ENCODE data around the gene MGMT. TPM values are rescaled to one million over a fixed set of nuclear protein-coding genes. Genes with fewer than 3 reads are reported as not detected.

Gene MGMT
- total and polyA plus RNA-seq, 4 donors, result 9.9 to 39.6 (median 23.2) TPM

GRCh38 chr10:129599160-129599559 lies 132.1 kb downstream of the MGMT start:
- DNase-seq (no peak), ATAC-seq (ENCODE audit: insufficient read depth, low FRiP score) (no peak)
- H3K27ac ChIP-seq (ENCODE audit: low read depth in 1 of 2, low read length in 1 of 2), result no peak overlapping the region
- peaks cover 0 to 8% (median under 1%) of the 10 kb centered on the region in 4 donors for H3K36me3 ChIP-seq (ENCODE audit: control insufficient read depth in 4 of 4, insufficient read depth in 4 of 4, low read length in 4 of 4)
- TF ChIP-seq CTCF (IDR thresholded peaks at IDR 0.05; ENCODE audit: control extremely low read depth, extremely low read depth), result no peak
- peaks cover 0 to 3% (median 0%) of the 10 kb centered on the region in 4 donors for H3K9me3 ChIP-seq (ENCODE audit: control insufficient read depth in 4 of 4, insufficient read depth in 3 of 4, low read length in 3 of 4)
- 95 to 97% methylated on average over 5 of the region's 5 CpGs for WGBS, 2 donors
- H3K9ac ChIP-seq (ENCODE audit: insufficient read depth in 1 of 2, low read length in 2 of 2), result no peak overlapping the region
- no peaks in the 10 kb centered on the region for H3K4me1 ChIP-seq (ENCODE audit: control insufficient read depth in 5 of 5, insufficient read depth in 5 of 5, low read length in 5 of 5)
- H3K4me3 ChIP-seq, result no peak overlapping the region
- no peaks in the 10 kb centered on the region for H3K27me3 ChIP-seq (ENCODE audit: control insufficient read depth in 3 of 3, insufficient read depth in 3 of 3, low read length in 2 of 3)

GRCh38 chr10:129601737-129602136 lies 134.7 kb downstream of the MGMT start:
- WGBS, 2 donors, result 95 to 97% methylated on average over 10 of the region's 10 CpGs
- no peak for TF ChIP-seq CTCF (IDR thresholded peaks at IDR 0.05; ENCODE audit: control extremely low read depth, extremely low read depth)
- ATAC-seq (ENCODE audit: insufficient read depth, low FRiP score), result no peak
- peaks cover 0 to 4% (median 1%) of the 10 kb centered on the region in 5 donors for H3K4me1 ChIP-seq (ENCODE audit: control insufficient read depth in 5 of 5, insufficient read depth in 5 of 5, low read length in 5 of 5)
- no peak overlapping the region for H3K9ac ChIP-seq (ENCODE audit: insufficient read depth in 1 of 2, low read length in 2 of 2)
- no peaks in the 10 kb centered on the region for H3K27me3 ChIP-seq (ENCODE audit: control insufficient read depth in 3 of 3, insufficient read depth in 3 of 3, low read length in 2 of 3)
- H3K27ac ChIP-seq (ENCODE audit: low read depth in 1 of 2, low read length in 1 of 2), result no peak overlapping the region
- H3K4me3 ChIP-seq, result no peak overlapping the region
- no peaks in the 10 kb centered on the region for H3K9me3 ChIP-seq (ENCODE audit: control insufficient read depth in 4 of 4, insufficient read depth in 3 of 4, low read length in 3 of 4)
- no peak for DNase-seq
- H3K36me3 ChIP-seq (ENCODE audit: control insufficient read depth in 4 of 4, insufficient read depth in 4 of 4, low read length in 4 of 4), result no peaks in the 10 kb centered on the region

DNA sequence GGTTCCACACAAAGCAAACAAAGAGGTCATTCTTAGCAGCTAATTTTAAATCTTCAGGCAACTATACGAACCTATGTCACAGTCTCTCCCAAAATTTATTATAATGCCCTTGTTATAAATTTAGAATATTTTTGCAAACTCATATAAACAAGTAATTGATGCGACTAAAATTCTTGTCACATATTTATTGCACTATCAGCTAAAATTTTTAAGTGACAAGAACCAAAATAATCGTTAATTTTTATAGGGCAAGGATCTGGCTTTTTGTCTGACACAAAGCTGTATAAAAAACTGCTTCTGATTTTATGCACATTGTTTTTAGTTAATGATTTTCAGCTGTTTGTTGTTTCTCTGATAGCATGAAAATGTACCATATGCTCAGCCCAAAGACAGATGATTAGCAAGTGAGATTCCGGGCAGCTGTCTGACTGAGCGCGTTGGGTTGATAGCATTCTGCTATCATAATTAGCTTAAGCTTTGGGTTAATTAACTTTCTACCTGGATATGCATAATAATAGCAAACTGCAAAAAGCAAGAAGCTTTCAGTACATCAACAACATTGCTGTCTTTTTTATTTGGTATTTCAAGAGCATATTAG lies 136.0 kb downstream of the MGMT start:
- 88% methylated on average over 6 of the region's 6 CpGs for WGBS, 2 donors
- H3K27ac ChIP-seq (ENCODE audit: low read depth in 1 of 2, low read length in 1 of 2), result no peak overlapping the region
- peak in 2 of 3 donors; percentile 27 to 55 for DNase-seq

More for the DNA sequence above, 136.0 kb downstream of the MGMT start:
- ATAC-seq (ENCODE audit: insufficient read depth, low FRiP score), result no peak
- TF ChIP-seq CTCF (IDR thresholded peaks at IDR 0.05; ENCODE audit: control extremely low read depth, extremely low read depth), result no peak
- Histone ChIP-seq H3K9me3 (ENCODE audit: control insufficient read depth in 4 of 4, insufficient read depth in 3 of 4, low read length in 3 of 4) (no peaks in the 10 kb centered on the region), H3K9ac (ENCODE audit: insufficient read depth in 1 of 2, low read length in 2 of 2) (no peak overlapping the region), H3K4me3 (no peak overlapping the region), H3K36me3 (ENCODE audit: control insufficient read depth in 4 of 4, insufficient read depth in 4 of 4, low read length in 4 of 4) (no peaks in the 10 kb centered on the region), H3K4me1 (ENCODE audit: control insufficient read depth in 5 of 5, insufficient read depth in 5 of 5, low read length in 5 of 5) (peaks cover 0 to 4% (median 1%) of the 10 kb centered on the region in 5 donors), H3K27me3 (ENCODE audit: control insufficient read depth in 3 of 3, insufficient read depth in 3 of 3, low read length in 2 of 3) (no peaks in the 10 kb centered on the region)
